A549 (cell line): ENCODE results near the gene GNLY. TPM values are rescaled to one million over a fixed set of nuclear protein-coding genes. Genes with fewer than 3 reads are reported as not detected.
A peak's percentile ranks its signal among the peaks of the same experiment; 100 is the strongest.

Experiments
- ATAC-seq, 2 experiments: fragments of 200-7000 bp in 1 of 2; fragments of >200 bp in 1 of 2; cut with Nextera tagmentation in 1 of 2; cut with Tn5 transposase in 1 of 2; 3 replicates each; pipeline versions ENCODE4 v1.8.0 to v1.9.1; 2018 to 2020; ENCODE audit warnings: mild to moderate bottlenecking in 1 of 2, moderate library complexity in 1 of 2
- CTCF ChIA-PET: fragments of 300-600 bp; sonication (Branson Sonifier 250); formaldehyde crosslinking; extraction: SDS; loops from one replicate; lab custom pipeline; 2021; ENCODE audit warnings: antibody characterized with exemption, inconsistent platforms; lab: Yijun Ruan, JAX
- POLR2A ChIA-PET: fragments of 350-600 bp; formaldehyde crosslinking; extraction: SDS; loops from one replicate; lab custom pipeline; 2021; ENCODE audit warnings: antibody characterized with exemption, inconsistent platforms; lab: Yijun Ruan, JAX
- DNase-seq, 2 experiments: peaks; one replicate each; pipeline versions ENCODE4 v3.0.0 to v3.0.0-alpha.2; 2011 to 2016; ENCODE audit warnings: low read depth in 1 of 2, low spot score in 1 of 2
- FAIRE-seq: peaks from 2 replicates; lab custom pipeline; 2011; peaks lifted over from hg19 to GRCh38; lab: Jason Lieb, UNC
- H3K27ac ChIP-seq, 2 experiments: fragments of >200 bp; sonication (Bioruptor Twin); formaldehyde crosslinking; 3 replicates each; pipeline ENCODE4 v1.5.1; 2016 to 2017
- H3K4me1 ChIP-seq: fragments of >200 bp; sonication (Bioruptor Twin); formaldehyde crosslinking; 3 replicates; pipeline ENCODE4 v1.6.1; 2016
- H3K4me2 ChIP-seq: fragments of >200 bp; sonication (Bioruptor Twin); formaldehyde crosslinking; 3 replicates; pipeline ENCODE4 v1.6.1; 2016
- H3K4me3 ChIP-seq: fragments of >200 bp; sonication (Bioruptor Twin); formaldehyde crosslinking; 3 replicates; pipeline ENCODE4 v1.5.1; 2016
- H3K9me3 ChIP-seq: fragments of >200 bp; sonication (Bioruptor Twin); formaldehyde crosslinking; 3 replicates; pipeline ENCODE4 v1.6.1; 2016
- BCL3 ChIP-seq: fragments of >200 bp; sonication (Bioruptor Twin); formaldehyde crosslinking; IDR thresholded peaks from 3 replicates; pipeline ENCODE4 v1.6.1; 2016
- CBX2 ChIP-seq: fragments of 200-600 bp; sonication (generic); IDR thresholded peaks from 2 replicates; pipeline ENCODE4 v1.6.1; 2016; ENCODE audit warnings: low read depth, mild to moderate bottlenecking, borderline replicate concordance
- CEBPB ChIP-seq, 2 experiments: fragments of >200 bp in 1 of 2; sonication (Bioruptor Twin) in 1 of 2; formaldehyde crosslinking in 1 of 2; IDR thresholded peaks; 2 replicates each; pipeline ENCODE4 v1.6.1; 2012 to 2016
- CHD4 ChIP-seq: fragments of 200-600 bp; sonication (generic); IDR thresholded peaks from 2 replicates; pipeline ENCODE4 v1.6.1; 2016; ENCODE audit warnings: antibody characterized with exemption, mild to moderate bottlenecking, borderline replicate concordance
- E2F6 ChIP-seq: IDR thresholded peaks from 2 replicates; pipeline ENCODE4 v1.6.1; 2012; ENCODE audit warnings: low read depth, borderline replicate concordance
- EHMT2 ChIP-seq: fragments of 200-600 bp; sonication (generic); IDR thresholded peaks from 2 replicates; pipeline ENCODE4 v1.6.1; 2016; ENCODE audit warnings: antibody characterized with exemption, low read depth, mild to moderate bottlenecking, moderate library complexity
- ESRRA ChIP-seq: fragments of 150-350 bp; IDR thresholded peaks from 2 replicates; pipeline ENCODE4 v1.6.1; 2014; ENCODE audit warnings: mild to moderate bottlenecking, low read length, borderline replicate concordance
- FOSB ChIP-seq: fragments of 250-450 bp; sonication (Bioruptor Pico); IDR thresholded peaks from 2 replicates; pipeline ENCODE4 v1.5.0; 2020; ENCODE audit warnings: mild to moderate bottlenecking, moderate library complexity
- GATA3 ChIP-seq: IDR thresholded peaks from 2 replicates; pipeline ENCODE4 v1.6.1; 2012; ENCODE audit warnings: borderline replicate concordance
- HDAC2 ChIP-seq: fragments of 200-600 bp; sonication (generic); IDR thresholded peaks from 2 replicates; pipeline ENCODE4 v1.6.1; 2016
- HEYL ChIP-seq: fragments of 250-450 bp; sonication (Bioruptor Pico); IDR thresholded peaks from 2 replicates; pipeline ENCODE4 v1.8.0; 2021; ENCODE audit warnings: mild to moderate bottlenecking, moderate library complexity
- HOXB13 ChIP-seq: fragments of 250-450 bp; sonication (Bioruptor Pico); IDR thresholded peaks from 2 replicates; pipeline ENCODE4 v1.5.0; 2020; ENCODE audit warnings: low read depth, mild to moderate bottlenecking, moderate library complexity
- JUNB ChIP-seq: fragments of >200 bp; sonication (Bioruptor Twin); formaldehyde crosslinking; IDR thresholded peaks from 2 replicates; pipeline ENCODE4 v1.6.1; 2016
- MAZ ChIP-seq: fragments of 150-350 bp; IDR thresholded peaks from 2 replicates; pipeline ENCODE4 v1.6.1; 2014; ENCODE audit warnings: antibody characterized with exemption, low read depth, low read length, borderline replicate concordance
- NFE2L2 ChIP-seq: fragments of 150-350 bp; conservative IDR thresholded peaks from 2 replicates; pipeline ENCODE4 v1.6.1; 2014; ENCODE audit warnings: low read length
- PHF8 ChIP-seq: fragments of 200-600 bp; sonication (generic); IDR thresholded peaks from 2 replicates; pipeline ENCODE4 v1.6.1; 2016; ENCODE audit warnings: low read depth, mild to moderate bottlenecking, antibody characterized with exemption, moderate library complexity, borderline replicate concordance
- RAD21 ChIP-seq, 2 experiments: fragments of >200 bp in 1 of 2; sonication (Bioruptor Twin) in 1 of 2; formaldehyde crosslinking in 1 of 2; IDR thresholded peaks in 1 of 2; conservative IDR thresholded peaks in 1 of 2; 2 replicates in 1 of 2; 3 replicates in 1 of 2; pipeline ENCODE4 v1.6.1; 2012 to 2018; ENCODE audit warnings: inconsistent platforms in 1 of 2
- RARB ChIP-seq: fragments of 250-450 bp; sonication (Bioruptor Pico); IDR thresholded peaks from 2 replicates; pipeline ENCODE4 v1.8.0; 2021; ENCODE audit warnings: mild to moderate bottlenecking, moderate library complexity
- RFX5 ChIP-seq: fragments of 450-650 bp; IDR thresholded peaks from 2 replicates; pipeline ENCODE4 v1.7.1; 2014; ENCODE audit warnings: antibody characterized with exemption, mild to moderate bottlenecking, moderate library complexity
- RNF2 ChIP-seq: fragments of 200-600 bp; sonication (generic); IDR thresholded peaks from 2 replicates; pipeline ENCODE4 v1.6.1; 2016; ENCODE audit warnings: low read depth, mild to moderate bottlenecking, antibody characterized with exemption, moderate library complexity, borderline replicate concordance
- TFCP2L1 ChIP-seq: fragments of 250-450 bp; sonication (Bioruptor Pico); IDR thresholded peaks from 2 replicates; pipeline ENCODE4 v1.5.0; 2021; ENCODE audit warnings: mild to moderate bottlenecking
- TP53 ChIP-seq: fragments of 250-450 bp; sonication (Bioruptor Pico); IDR thresholded peaks from 2 replicates; pipeline ENCODE4 v1.5.0; 2021; ENCODE audit warnings: mild to moderate bottlenecking, moderate library complexity
- USF2 ChIP-seq: fragments of 450-650 bp; IDR thresholded peaks from 2 replicates; pipeline ENCODE4 v1.6.1; 2014; ENCODE audit warnings: antibody characterized with exemption
- WGBS: methylation state at CpG from one replicate; pipeline ENCODE4 v1.1.6; 2017; ENCODE audit errors: missing lambda C conversion rate; 5-methylcytosine and 5-hydroxymethylcytosine counted together
- polyA plus RNA-seq, 4 experiments: library from polyadenylated mRNA; depleted of rRNA in 3 of 4; stranded (reverse); fragments of >200 nt; fragmentation: RNase III in 1 of 4; extraction: RNeasy Plus Mini Kit Qiagen cat#74134 plus additional on column Dnase treatment in 1 of 4; gene quantifications; 2 replicates in 3 of 4; 3 replicates in 1 of 4; pipeline ENCODE4 v1.2.3, GENCODE V29; 2011 to 2017
- TF ChIP-seq, protein P1 (sequence below): fragments of 250-450 bp; sonication (Bioruptor Pico); IDR thresholded peaks from 2 replicates; pipeline ENCODE4 v1.5.0; 2021; ENCODE audit warnings: mild to moderate bottlenecking, moderate library complexity, borderline replicate concordance
- TF ChIP-seq, protein P2 (sequence below): IDR thresholded peaks from 2 replicates; pipeline ENCODE4 v1.6.1; 2012

GNLY gene
- polyA plus RNA-seq, 2 of the 4 experiments (the other 2 are of a cell fraction): not detected

GRCh38 chr2:85666435-85667316 lies 27.5 kb upstream of the GNLY start:
- CTCF ChIA-PET: interaction anchor here (0.9 to 7.8 kb wide), 6 partner anchors 14 to 62 kb away, joined by 3 to 59 read pairs (median 6); no protein-coding TSS in a partner anchor
- no peak for TF ChIP-seq MAZ
- TF ChIP-seq NFE2L2: no peak
- no peak for TF ChIP-seq RNF2
- no peak for TF ChIP-seq E2F6
- TF ChIP-seq USF2: no peak
- TF ChIP-seq CBX2: no peak
- no peak for TF ChIP-seq JUNB
- TF ChIP-seq FOSB (CRISPR knock-in tag): no peak
- TF ChIP-seq GATA3: no peak
- TF ChIP-seq HDAC2: no peak
- no peak for TF ChIP-seq CEBPB (IDR thresholded peaks at IDR 0.05)
- no peak for TF ChIP-seq EHMT2
- TF ChIP-seq RARB (CRISPR knock-in tag): no peak
- TF ChIP-seq, protein P1, sequence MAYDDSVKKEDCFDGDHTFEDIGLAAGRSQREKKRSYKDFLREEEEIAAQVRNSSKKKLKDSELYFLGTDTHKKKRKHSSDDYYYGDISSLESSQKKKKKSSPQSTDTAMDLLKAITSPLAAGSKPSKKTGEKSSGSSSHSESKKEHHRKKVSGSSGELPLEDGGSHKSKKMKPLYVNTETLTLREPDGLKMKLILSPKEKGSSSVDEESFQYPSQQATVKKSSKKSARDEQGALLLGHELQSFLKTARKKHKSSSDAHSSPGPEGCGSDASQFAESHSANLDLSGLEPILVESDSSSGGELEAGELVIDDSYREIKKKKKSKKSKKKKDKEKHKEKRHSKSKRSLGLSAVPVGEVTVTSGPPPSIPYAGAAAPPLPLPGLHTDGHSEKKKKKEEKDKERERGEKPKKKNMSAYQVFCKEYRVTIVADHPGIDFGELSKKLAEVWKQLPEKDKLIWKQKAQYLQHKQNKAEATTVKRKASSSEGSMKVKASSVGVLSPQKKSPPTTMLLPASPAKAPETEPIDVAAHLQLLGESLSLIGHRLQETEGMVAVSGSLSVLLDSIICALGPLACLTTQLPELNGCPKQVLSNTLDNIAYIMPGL: no peak
- TF ChIP-seq, protein P2, sequence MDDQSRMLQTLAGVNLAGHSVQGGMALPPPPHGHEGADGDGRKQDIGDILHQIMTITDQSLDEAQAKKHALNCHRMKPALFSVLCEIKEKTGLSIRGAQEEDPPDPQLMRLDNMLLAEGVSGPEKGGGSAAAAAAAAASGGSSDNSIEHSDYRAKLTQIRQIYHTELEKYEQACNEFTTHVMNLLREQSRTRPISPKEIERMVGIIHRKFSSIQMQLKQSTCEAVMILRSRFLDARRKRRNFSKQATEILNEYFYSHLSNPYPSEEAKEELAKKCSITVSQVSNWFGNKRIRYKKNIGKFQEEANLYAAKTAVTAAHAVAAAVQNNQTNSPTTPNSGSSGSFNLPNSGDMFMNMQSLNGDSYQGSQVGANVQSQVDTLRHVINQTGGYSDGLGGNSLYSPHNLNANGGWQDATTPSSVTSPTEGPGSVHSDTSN: no peak
- no peak for TF ChIP-seq TFCP2L1 (CRISPR knock-in tag)
- H3K9me3 ChIP-seq: no peaks in the 10 kb centered on the region
- POLR2A ChIA-PET: no interaction called here
- no peak overlapping the region for H3K4me2 ChIP-seq
- H3K4me3 ChIP-seq: no peak overlapping the region
- DNase-seq (no peak), ATAC-seq (no peak), FAIRE-seq (no peak)
- no peak overlapping the region for H3K27ac ChIP-seq
- peaks cover 15% of the 10 kb centered on the region for H3K4me1 ChIP-seq
- WGBS: 68% methylated on average over 11 of the region's 11 CpGs

- POLR2A ChIA-PET: no interaction called here
- CTCF ChIA-PET: interaction anchor here (1.2 to 7.8 kb wide), 7 partner anchors 13 to 160 kb away, joined by 3 to 59 read pairs (median 6); no protein-coding TSS in a partner anchor
- Histone ChIP-seq H3K27ac (peak overlapping the region in 1 of 2 experiments; percentile 50; a peak in 1 of 6 replicates), H3K9me3 (no peaks in the 10 kb centered on the region), H3K4me1 (peaks cover 7% of the 10 kb centered on the region), H3K4me2 (no peak overlapping the region), H3K4me3 (no peak overlapping the region)
- ATAC-seq: no peak
- no peak for FAIRE-seq
- whole genome bisulfite sequencing: 93% methylated on average over 3 of the region's 3 CpGs
- no peak for DNase-seq
- no peak for TF ChIP-seq EHMT2
- TF ChIP-seq USF2: no peak
- no peak for TF ChIP-seq HOXB13 (CRISPR knock-in tag)
- TF ChIP-seq PHF8: no peak
- TF ChIP-seq, protein P1: no peak
- TF ChIP-seq CHD4: no peak
- no peak for TF ChIP-seq HEYL (CRISPR knock-in tag)
- TF ChIP-seq RARB (CRISPR knock-in tag): no peak
- no peak for TF ChIP-seq NFE2L2
- TF ChIP-seq RAD21 (conservative IDR thresholded peaks at IDR 0.05 in 1 of 2, IDR thresholded peaks at IDR 0.05 in 1 of 2): no peak
- TF ChIP-seq TP53 (CRISPR knock-in tag): no peak
- TF ChIP-seq BCL3: no peak
- TF ChIP-seq RFX5: no peak
- no peak for TF ChIP-seq ESRRA
- TF ChIP-seq RNF2: no peak
Measured at GRCh38 chr2:85667561-85668008, 26.6 kb upstream of the GNLY start.
